ENCODE results near the gene DUSP6. TPM values are rescaled to one million over a fixed set of nuclear protein-coding genes. Genes with fewer than 3 reads are reported as not detected.

Gene DUSP6
- total and polyA plus RNA-seq, 2 donors (not counting 1 experiment from before 2014, with no cell fraction given), result 7.0 to 50.0 TPM

- no peak overlapping the region for H3K27ac ChIP-seq (ENCODE audit: insufficient read depth, low read length)
- no peak overlapping the region for H2AFZ ChIP-seq (ENCODE audit: low read length)
- peaks cover 16% of the 10 kb centered on the region for H3K79me2 ChIP-seq (ENCODE audit: control insufficient read depth, insufficient read depth, low read length)
- no peak overlapping the region for H3K4me3 ChIP-seq (replicated peaks in 1 of 4; ENCODE audit: control extremely low read depth in 1 of 4, insufficient read depth in 1 of 4, low read depth in 3 of 4, low read length in 4 of 4)
- H3K9ac ChIP-seq (ENCODE audit: insufficient read depth, low read length), result no peak overlapping the region
- TF ChIP-seq EZH2 (IDR thresholded peaks at IDR 0.05; ENCODE audit: low read length, missing control alignments) (no peak), CTCF (conservative IDR thresholded peaks at IDR 0.05 in 1 of 2, IDR thresholded peaks at IDR 0.05 in 1 of 2; ENCODE audit: low read depth in 1 of 2, low read length in 2 of 2) (no peak)
- H3K4me2 ChIP-seq (ENCODE audit: extremely low read depth, insufficient read depth, low read length), result peak overlapping the region; percentile 33
- H4K20me1 ChIP-seq (ENCODE audit: control insufficient read depth, extremely low read depth, insufficient read depth, low read length), result no peaks in the 10 kb centered on the region
- no peaks in the 10 kb centered on the region for H3K36me3 ChIP-seq (ENCODE audit: control insufficient read depth, insufficient read depth, low read length)
- no peaks in the 10 kb centered on the region for H3K27me3 ChIP-seq (ENCODE audit: control insufficient read depth, insufficient read depth, low read length)
- no peak for DNase-seq (ENCODE audit: low read depth in 2 of 2)
- no peaks in the 10 kb centered on the region for H3K9me3 ChIP-seq (ENCODE audit: control insufficient read depth, insufficient read depth, low read depth, low read length)
- H3K4me1 ChIP-seq (ENCODE audit: control insufficient read depth, extremely low read depth, insufficient read depth, low read length), result peaks cover 9% of the 10 kb centered on the region
Observed at GRCh38 chr12:89356069-89356665, 3.9 kb upstream of the DUSP6 start.

GRCh38 chr12:89355243-89356068, 3.2 kb upstream of the DUSP6 start:
- Histone ChIP-seq H3K27ac (ENCODE audit: insufficient read depth, low read length) (peak overlapping the region; percentile 96), H3K9ac (ENCODE audit: insufficient read depth, low read length) (peak overlapping the region; percentile 95), H3K4me2 (ENCODE audit: extremely low read depth, insufficient read depth, low read length) (peak overlapping the region; percentile 94), H3K4me3 (replicated peaks in 1 of 4; ENCODE audit: control extremely low read depth in 1 of 4, insufficient read depth in 1 of 4, low read depth in 3 of 4, low read length in 4 of 4) (peak overlapping the region; percentile 61 to 84 (median 66)), H4K20me1 (ENCODE audit: control insufficient read depth, extremely low read depth, insufficient read depth, low read length) (no peaks in the 10 kb centered on the region), H3K36me3 (ENCODE audit: control insufficient read depth, insufficient read depth, low read length) (no peaks in the 10 kb centered on the region), H3K79me2 (ENCODE audit: control insufficient read depth, insufficient read depth, low read length) (peaks cover 23% of the 10 kb centered on the region), H2AFZ (ENCODE audit: low read length) (no peak overlapping the region), H3K4me1 (ENCODE audit: control insufficient read depth, extremely low read depth, insufficient read depth, low read length) (peaks cover 9% of the 10 kb centered on the region), H3K9me3 (ENCODE audit: control insufficient read depth, insufficient read depth, low read depth, low read length) (no peaks in the 10 kb centered on the region), H3K27me3 (ENCODE audit: control insufficient read depth, insufficient read depth, low read length) (no peaks in the 10 kb centered on the region)
- TF ChIP-seq EZH2 (IDR thresholded peaks at IDR 0.05; ENCODE audit: low read length, missing control alignments) (no peak), CTCF (conservative IDR thresholded peaks at IDR 0.05 in 1 of 2, IDR thresholded peaks at IDR 0.05 in 1 of 2; ENCODE audit: low read depth in 1 of 2, low read length in 2 of 2) (peak in 1 of 2 donors; percentile 39)
- DNase-seq (ENCODE audit: low read depth in 2 of 2), result peak; percentile 20 to 40

GRCh38 chr12:89354612-89355067, 2.3 kb upstream of the DUSP6 start:
- peaks cover 9% of the 10 kb centered on the region for H3K4me1 ChIP-seq (ENCODE audit: control insufficient read depth, extremely low read depth, insufficient read depth, low read length)
- peaks cover 31% of the 10 kb centered on the region for H3K79me2 ChIP-seq (ENCODE audit: control insufficient read depth, insufficient read depth, low read length)
- peak overlapping the region; percentile 61 to 84 (median 66) for H3K4me3 ChIP-seq (replicated peaks in 1 of 4; ENCODE audit: control extremely low read depth in 1 of 4, insufficient read depth in 1 of 4, low read depth in 3 of 4, low read length in 4 of 4)
- peak overlapping the region; percentile 94 for H3K4me2 ChIP-seq (ENCODE audit: extremely low read depth, insufficient read depth, low read length)
- no peaks in the 10 kb centered on the region for H3K36me3 ChIP-seq (ENCODE audit: control insufficient read depth, insufficient read depth, low read length)
- no peak for TF ChIP-seq CTCF (conservative IDR thresholded peaks at IDR 0.05 in 1 of 2, IDR thresholded peaks at IDR 0.05 in 1 of 2; ENCODE audit: low read depth in 1 of 2, low read length in 2 of 2)
- no peak for TF ChIP-seq EZH2 (IDR thresholded peaks at IDR 0.05; ENCODE audit: low read length, missing control alignments)
- peak overlapping the region; percentile 95 for H3K9ac ChIP-seq (ENCODE audit: insufficient read depth, low read length)
- H4K20me1 ChIP-seq (ENCODE audit: control insufficient read depth, extremely low read depth, insufficient read depth, low read length), result no peaks in the 10 kb centered on the region
- peak overlapping the region; percentile 15 for H2AFZ ChIP-seq (ENCODE audit: low read length)
- DNase-seq (ENCODE audit: low read depth in 2 of 2), result peak in 1 of 2 donors; percentile 51
- H3K27me3 ChIP-seq (ENCODE audit: control insufficient read depth, insufficient read depth, low read length), result no peaks in the 10 kb centered on the region
- H3K27ac ChIP-seq (ENCODE audit: insufficient read depth, low read length), result peak overlapping the region; percentile 96
- H3K9me3 ChIP-seq (ENCODE audit: control insufficient read depth, insufficient read depth, low read depth, low read length), result no peaks in the 10 kb centered on the region
